ENCODE measurements around the gene NCKAP5. TPM values are rescaled to one million over a fixed set of nuclear protein-coding genes. Genes with fewer than 3 reads are reported as not detected.
"Not testable (repeated sequence)": the region's sequence is repeated elsewhere in the genome, so short reads cannot be mapped to it uniquely, and the experiment has no call there.

NCKAP5 gene
- total and polyA plus RNA-seq, 2 experiments from 2014 or later, result 0.65 to 0.86 TPM

- Histone ChIP-seq H3K36me3 (ENCODE audit: low read depth) (no peaks in the 10 kb centered on the region), H3K79me2 (ENCODE audit: insufficient read depth) (no peaks in the 10 kb centered on the region), H3K27ac (no peak overlapping the region), H3F3A (ENCODE audit: insufficient read depth) (no peaks in the 10 kb centered on the region), H3K4me3 (no peak overlapping the region), H3K9me3 (ENCODE audit: low read depth) (no peaks in the 10 kb centered on the region), H3K27me3 (replicated peaks; ENCODE audit: insufficient read depth) (no peaks in the 10 kb centered on the region), H3K4me1 (ENCODE audit: insufficient read depth) (no peaks in the 10 kb centered on the region), H3K4me2 (ENCODE audit: unreplicated experiment) (no peak overlapping the region), H4K20me1 (ENCODE audit: insufficient read depth) (no peaks in the 10 kb centered on the region), H3K9me2 (ENCODE audit: insufficient read depth) (no peaks in the 10 kb centered on the region), H2AFZ (no peak overlapping the region), H3K9ac (no peak overlapping the region)
- no peak for DNase-seq
- 37 to 41% methylated on average over 4 of the region's 4 CpGs for WGBS, 2 experiments (ENCODE audit: low coverage in 1 of 2, low lambda C conversion rate in 2 of 2, missing lambda C conversion rate in 2 of 2)
- no peak for TF ChIP-seq EZH2phosphoT487 (IDR thresholded peaks at IDR 0.05; ENCODE audit: insufficient read depth, low read depth)
- in situ Hi-C loops (cut with MboI), result no loop called here
Observed at GRCh38 chr2:133218204-133218603, 350.1 kb downstream of the NCKAP5 start.

GRCh38 chr2:133215477-133215876, 352.8 kb downstream of the NCKAP5 start:
- Histone ChIP-seq H3K4me2 (ENCODE audit: unreplicated experiment) (no peak overlapping the region), H3K9me3 (ENCODE audit: low read depth) (no peaks in the 10 kb centered on the region), H4K20me1 (ENCODE audit: insufficient read depth) (no peaks in the 10 kb centered on the region), H3K4me1 (ENCODE audit: insufficient read depth) (no peaks in the 10 kb centered on the region), H3K27me3 (replicated peaks; ENCODE audit: insufficient read depth) (no peaks in the 10 kb centered on the region), H2AFZ (no peak overlapping the region), H3K9ac (no peak overlapping the region), H3F3A (ENCODE audit: insufficient read depth) (no peaks in the 10 kb centered on the region), H3K36me3 (ENCODE audit: low read depth) (no peaks in the 10 kb centered on the region), H3K27ac (no peak overlapping the region), H3K4me3 (no peak overlapping the region), H3K9me2 (ENCODE audit: insufficient read depth) (no peaks in the 10 kb centered on the region), H3K79me2 (ENCODE audit: insufficient read depth) (no peaks in the 10 kb centered on the region)
- in situ Hi-C loops (cut with MboI), result no loop called here
- no peak for TF ChIP-seq EZH2phosphoT487 (IDR thresholded peaks at IDR 0.05; ENCODE audit: insufficient read depth, low read depth)
- no peak for TF ChIP-seq EZH2 (IDR thresholded peaks at IDR 0.05; ENCODE audit: insufficient read depth, poor library complexity, severe bottlenecking)
- DNase-seq, result no peak

- H3K79me2 ChIP-seq (ENCODE audit: insufficient read depth), result no peaks in the 10 kb centered on the region
- H3K27ac ChIP-seq, result no peak overlapping the region
- no peak for TF ChIP-seq EZH2 (IDR thresholded peaks at IDR 0.05; ENCODE audit: insufficient read depth, poor library complexity, severe bottlenecking)
- TF ChIP-seq EZH2phosphoT487 (IDR thresholded peaks at IDR 0.05; ENCODE audit: insufficient read depth, low read depth), result no peak
- no peak overlapping the region for H3K4me2 ChIP-seq (ENCODE audit: unreplicated experiment)
- no peaks in the 10 kb centered on the region for H3K9me2 ChIP-seq (ENCODE audit: insufficient read depth)
- no peaks in the 10 kb centered on the region for H4K20me1 ChIP-seq (ENCODE audit: insufficient read depth)
- in situ Hi-C loops (cut with MboI), result no loop called here
- H3K4me3 ChIP-seq, result no peak overlapping the region
- H3K9me3 ChIP-seq (ENCODE audit: low read depth), result no peaks in the 10 kb centered on the region
- no peak overlapping the region for H2AFZ ChIP-seq
- DNase-seq, result no peak
- no peak overlapping the region for H3K9ac ChIP-seq
- WGBS, 2 experiments (ENCODE audit: low coverage in 1 of 2, low lambda C conversion rate in 2 of 2, missing lambda C conversion rate in 2 of 2), result 77% methylated on average over 5 of the region's 5 CpGs
- no peaks in the 10 kb centered on the region for H3K27me3 ChIP-seq (replicated peaks; ENCODE audit: insufficient read depth)
- no peaks in the 10 kb centered on the region for H3K4me1 ChIP-seq (ENCODE audit: insufficient read depth)
- no peaks in the 10 kb centered on the region for H3K36me3 ChIP-seq (ENCODE audit: low read depth)
- no peaks in the 10 kb centered on the region for H3F3A ChIP-seq (ENCODE audit: insufficient read depth)
Observed at GRCh38 chr2:133213651-133214050, 354.6 kb downstream of the NCKAP5 start.

GRCh38 chr2:133209325-133209724, 358.9 kb downstream of the NCKAP5 start:
- no peak for DNase-seq
- no peaks in the 10 kb centered on the region for H3K9me2 ChIP-seq (ENCODE audit: insufficient read depth)
- no peak overlapping the region for H3K27ac ChIP-seq
- WGBS, 2 experiments (ENCODE audit: low coverage in 1 of 2, low lambda C conversion rate in 2 of 2, missing lambda C conversion rate in 2 of 2), result 88 to 95% methylated on average over 2 of the region's 2 CpGs
- no peak overlapping the region for H2AFZ ChIP-seq
- H3K27me3 ChIP-seq (replicated peaks; ENCODE audit: insufficient read depth), result no peaks in the 10 kb centered on the region
- H3F3A ChIP-seq (ENCODE audit: insufficient read depth), result no peaks in the 10 kb centered on the region
- no peaks in the 10 kb centered on the region for H3K9me3 ChIP-seq (ENCODE audit: low read depth)
- H3K79me2 ChIP-seq (ENCODE audit: insufficient read depth), result no peaks in the 10 kb centered on the region
- H3K36me3 ChIP-seq (ENCODE audit: low read depth), result no peaks in the 10 kb centered on the region
- in situ Hi-C loops (cut with MboI), result no loop called here
- no peaks in the 10 kb centered on the region for H4K20me1 ChIP-seq (ENCODE audit: insufficient read depth)
- H3K4me2 ChIP-seq (ENCODE audit: unreplicated experiment), result no peak overlapping the region
- H3K9ac ChIP-seq, result no peak overlapping the region
- no peak overlapping the region for H3K4me3 ChIP-seq
- H3K4me1 ChIP-seq (ENCODE audit: insufficient read depth), result no peaks in the 10 kb centered on the region
- no peak for TF ChIP-seq EZH2 (IDR thresholded peaks at IDR 0.05; ENCODE audit: insufficient read depth, poor library complexity, severe bottlenecking)

- H3F3A ChIP-seq (ENCODE audit: insufficient read depth); H4K20me1 ChIP-seq (ENCODE audit: insufficient read depth); H3K79me2 ChIP-seq (ENCODE audit: insufficient read depth); H3K27me3 ChIP-seq (replicated peaks; ENCODE audit: insufficient read depth); H3K4me1 ChIP-seq (ENCODE audit: insufficient read depth); H3K9ac ChIP-seq; H3K4me2 ChIP-seq (ENCODE audit: unreplicated experiment); DNase-seq; in situ Hi-C loops (cut with MboI); H3K27ac ChIP-seq; H3K4me3 ChIP-seq; H2AFZ ChIP-seq; H3K36me3 ChIP-seq (ENCODE audit: low read depth); H3K9me3 ChIP-seq (ENCODE audit: low read depth); H3K9me2 ChIP-seq (ENCODE audit: insufficient read depth): not testable (repeated sequence)
- WGBS, 2 experiments (ENCODE audit: low coverage in 1 of 2, low lambda C conversion rate in 2 of 2, missing lambda C conversion rate in 2 of 2), result 90 to 93% methylated on average over 7 of the region's 7 CpGs
Observed at GRCh38 chr2:133206666-133207065, 361.6 kb downstream of the NCKAP5 start.

Data from GM23248 (cell line).